RCC 7860 (cell line): Measurements from ENCODE around the gene AGAP1.
A peak's percentile ranks its signal among the peaks of the same experiment; 100 is the strongest.

ENCODE experiments used
- DNase-seq: peaks from one replicate; pipeline ENCODE4 v3.0.0-alpha.2; 2015; ENCODE audit warnings: low spot score
- FAIRE-seq: peaks from 2 replicates; lab custom pipeline; 2012; peaks lifted over from hg19 to GRCh38; lab: Jason Lieb, UNC

The AGAP1 gene

GRCh38 chr2:236180831-236181453, 687.1 kb downstream of the AGAP1 start:
- FAIRE-seq (peak; percentile 76), DNase-seq (peak; percentile 42)
